Measurements from ENCODE around the gene LDLRAD4.

The LDLRAD4 gene

GRCh38 chr18:13579874-13580273 is 361.3 kb downstream of the LDLRAD4 start:
- no peak for ATAC-seq
- no peak for TF ChIP-seq ISL1 (CRISPR knock-in tag; IDR thresholded peaks at IDR 0.05)
- TF ChIP-seq ZC3H10 (CRISPR knock-in tag; IDR thresholded peaks at IDR 0.05) = no peak
- TF ChIP-seq ARNTL (CRISPR knock-in tag; IDR thresholded peaks at IDR 0.05; ENCODE audit: borderline replicate concordance, low read depth) = no peak
- TF ChIP-seq CSRNP3 (CRISPR knock-in tag; IDR thresholded peaks at IDR 0.05) = no peak
- TF ChIP-seq ZNF70 (CRISPR knock-in tag; IDR thresholded peaks at IDR 0.05) = no peak
- TF ChIP-seq OSR1 (CRISPR knock-in tag; IDR thresholded peaks at IDR 0.05) = no peak
- no peak for TF ChIP-seq TSHZ2 (CRISPR knock-in tag; IDR thresholded peaks at IDR 0.05)
- no peak for TF ChIP-seq RARB (CRISPR knock-in tag; IDR thresholded peaks at IDR 0.05)
- TF ChIP-seq CREB5 (CRISPR knock-in tag; IDR thresholded peaks at IDR 0.05; ENCODE audit: low read depth) = no peak
- no peak for TF ChIP-seq ZFP30 (CRISPR knock-in tag; IDR thresholded peaks at IDR 0.05)
- TF ChIP-seq TOX (CRISPR knock-in tag; IDR thresholded peaks at IDR 0.05; ENCODE audit: borderline replicate concordance) = no peak
- TF ChIP-seq ZNF8 (CRISPR knock-in tag; IDR thresholded peaks at IDR 0.05) = no peak
- TF ChIP-seq BACH2 (CRISPR knock-in tag; IDR thresholded peaks at IDR 0.05; ENCODE audit: borderline replicate concordance) = no peak
- TF ChIP-seq GLIS3 (CRISPR knock-in tag; IDR thresholded peaks at IDR 0.05) = no peak
- no peak for TF ChIP-seq ZFP3 (CRISPR knock-in tag; IDR thresholded peaks at IDR 0.05)

GRCh38 chr18:13580351-13580750 is 361.8 kb downstream of the LDLRAD4 start:
- TF ChIP-seq TCF4 (CRISPR knock-in tag; IDR thresholded peaks at IDR 0.05; ENCODE audit: borderline replicate concordance) = no peak
- no peak for TF ChIP-seq OSR1 (CRISPR knock-in tag; IDR thresholded peaks at IDR 0.05)
- no peak for TF ChIP-seq ZFP30 (CRISPR knock-in tag; IDR thresholded peaks at IDR 0.05)
- TF ChIP-seq CSRNP3 (CRISPR knock-in tag; IDR thresholded peaks at IDR 0.05) = no peak
- TF ChIP-seq CREB5 (CRISPR knock-in tag; IDR thresholded peaks at IDR 0.05; ENCODE audit: low read depth) = no peak
- no peak for TF ChIP-seq ZNF565 (CRISPR knock-in tag; conservative IDR thresholded peaks at IDR 0.05; ENCODE audit: low read depth)
- no peak for TF ChIP-seq TOX (CRISPR knock-in tag; IDR thresholded peaks at IDR 0.05; ENCODE audit: borderline replicate concordance)
- no peak for TF ChIP-seq ZNF8 (CRISPR knock-in tag; IDR thresholded peaks at IDR 0.05)
- TF ChIP-seq PPARA (CRISPR knock-in tag; IDR thresholded peaks at IDR 0.05; ENCODE audit: borderline replicate concordance) = no peak
- TF ChIP-seq ESRRG (CRISPR knock-in tag; IDR thresholded peaks at IDR 0.05) = no peak
- TF ChIP-seq BACH2 (CRISPR knock-in tag; IDR thresholded peaks at IDR 0.05; ENCODE audit: borderline replicate concordance) = no peak
- TF ChIP-seq RARB (CRISPR knock-in tag; IDR thresholded peaks at IDR 0.05) = no peak
- TF ChIP-seq PATZ1 (CRISPR knock-in tag; IDR thresholded peaks at IDR 0.05; ENCODE audit: borderline replicate concordance) = no peak
- no peak for TF ChIP-seq POU6F1 (CRISPR knock-in tag; IDR thresholded peaks at IDR 0.05; ENCODE audit: borderline replicate concordance, low read depth)
- no peak for TF ChIP-seq ISL1 (CRISPR knock-in tag; IDR thresholded peaks at IDR 0.05)
- TF ChIP-seq ARNTL (CRISPR knock-in tag; IDR thresholded peaks at IDR 0.05; ENCODE audit: borderline replicate concordance, low read depth) = no peak
- no peak for TF ChIP-seq ZC3H10 (CRISPR knock-in tag; IDR thresholded peaks at IDR 0.05)
- TF ChIP-seq SNAI2 (CRISPR knock-in tag; IDR thresholded peaks at IDR 0.05) = no peak
- TF ChIP-seq ZFP3 (CRISPR knock-in tag; IDR thresholded peaks at IDR 0.05) = no peak
- no peak for ATAC-seq

Data from SK-N-SH treated with all-trans-retinoic acid at 6 μM for 48 hours (cell line).